Ovary (tissue), 3 donors: ENCODE results near the gene HIVEP3.

Experiments
- CTCF ChIP-seq, 3 donors: fragments of 450-650 bp in 2 of 3; fragments of 200-600 bp in 1 of 3; IDR thresholded peaks; one replicate each; pipeline versions ENCODE4 v1.5.1 to v1.8.0; 2016 to 2022; ENCODE audit warnings: antibody characterized with exemption in 3 of 3, mild to moderate bottlenecking in 1 of 3
- EP300 ChIP-seq: sonication (generic); formaldehyde crosslinking; IDR thresholded peaks from one replicate; pipeline ENCODE4 v1.6.1; 2017; ENCODE audit warnings: antibody characterized with exemption
- donor health status: DM: no; HTN: no; CAD: no.

GRCh38 chr1:41504114-41505035, 414.3 kb downstream of the HIVEP3 start:
- no peak for TF ChIP-seq CTCF (IDR thresholded peaks at IDR 0.05)
- no peak for TF ChIP-seq EP300
